C1 segment of cervical spinal cord (tissue), 14 donors: ENCODE results near the gene AMBP.
A peak's percentile ranks its signal among the peaks of the same experiment; 100 is the strongest.
"Not testable (repeated sequence)": the region's sequence is repeated elsewhere in the genome, so short reads cannot be mapped to it uniquely, and the experiment has no call there.

Experiments used
- DNase-seq, 14 donors: peaks; one replicate each; lab custom pipeline; 2025; lab: John Stamatoyannopoulos, UW

The AMBP gene

GRCh38 chr9:114092336-114092735 lies 14.2 kb upstream of the AMBP start:
- no peak for DNase-seq

GRCh38 chr9:114091711-114092110 lies 13.6 kb upstream of the AMBP start:
- DNase-seq, result no peak

- DNase-seq, result no peak
Measured at GRCh38 chr9:114090798-114091197, 12.7 kb upstream of the AMBP start.

GRCh38 chr9:114089206-114089840 lies 11.2 kb upstream of the AMBP start:
- no peak for DNase-seq

- DNase-seq, result no peak
Measured at GRCh38 chr9:114088571-114089170, 10.6 kb upstream of the AMBP start.

- DNase-seq, result no peak
Measured at GRCh38 chr9:114087721-114088120, 9.6 kb upstream of the AMBP start.

- DNase-seq, result no peak
Measured at GRCh38 chr9:114086607-114087006, 8.5 kb upstream of the AMBP start.

- DNase-seq, result no peak
Measured at GRCh38 chr9:114086009-114086408, 7.9 kb upstream of the AMBP start.

GRCh38 chr9:114085387-114085789 lies 7.3 kb upstream of the AMBP start:
- no peak for DNase-seq

- DNase-seq, result peak in 1 of 14 donors; percentile 46
Measured at GRCh38 chr9:114084282-114085073, 6.4 kb upstream of the AMBP start.

- DNase-seq, result no peak
Measured at GRCh38 chr9:114083666-114084065, 5.6 kb upstream of the AMBP start.

- not testable (repeated sequence) for DNase-seq
Measured at GRCh38 chr9:114082763-114083412, 4.8 kb upstream of the AMBP start.

- peak in 13 of 14 donors; percentile 21 to 83 (median 69) for DNase-seq
Measured at GRCh38 chr9:114082017-114082762, 4.1 kb upstream of the AMBP start.

- no peak for DNase-seq
Measured at GRCh38 chr9:114081441-114082016, 3.4 kb upstream of the AMBP start.

GRCh38 chr9:114080773-114081440 lies 2.8 kb upstream of the AMBP start:
- DNase-seq, result no peak

- no peak for DNase-seq
Measured at GRCh38 chr9:114080195-114080772, 2.2 kb upstream of the AMBP start.

GRCh38 chr9:114078781-114079156 lies 669 bp upstream of the AMBP start:
- no peak for DNase-seq

GRCh38 chr9:114077162-114077837 lies 800 bp downstream of the AMBP start:
- DNase-seq, result no peak

GRCh38 chr9:114076237-114077161 lies 1.6 kb downstream of the AMBP start:
- DNase-seq, result no peak
